ENCODE data around the gene HMSD.

GRCh38 chr18:63982361-63982760 lies 33.3 kb downstream of the HMSD start:
- no peak for TF ChIP-seq REST (IDR thresholded peaks at IDR 0.05; ENCODE audit: insufficient read depth in 1 of 2, low read depth in 2 of 2, low read length in 2 of 2)
- TF ChIP-seq TAF1 (IDR thresholded peaks at IDR 0.05; ENCODE audit: borderline replicate concordance, insufficient read depth, low read length): no peak
- TF ChIP-seq POLR2AphosphoS5 (IDR thresholded peaks at IDR 0.05; ENCODE audit: low read depth, low read length): no peak
- no peak for TF ChIP-seq SIN3A (IDR thresholded peaks at IDR 0.05; ENCODE audit: borderline replicate concordance, insufficient read depth, low read length)
- no peak for TF ChIP-seq FOXP2 (optimal IDR thresholded peaks at IDR 0.05; ENCODE audit: borderline replicate concordance, extremely low read depth, extremely low read length, insufficient read depth)

All from PFSK-1 (cell line).